Vagina (tissue), 2 donors: ENCODE data around the gene CSNK1D. TPM values are rescaled to one million over a fixed set of nuclear protein-coding genes. Genes with fewer than 3 reads are reported as not detected.

Experiments
- DNase-seq, 2 donors: peaks; one replicate each; pipeline ENCODE4 v3.0.0-alpha.2; 2017; ENCODE audit errors: extremely low spot score in 2 of 2
- H3K27ac ChIP-seq: fragments of 200-600 bp; sonication (generic); one replicate; pipeline ENCODE4 v1.5.1; 2019
- H3K27me3 ChIP-seq: fragments of 200-600 bp; sonication (generic); one replicate; pipeline ENCODE4 v1.5.1; 2019
- H3K36me3 ChIP-seq, 2 donors: fragments of 200-600 bp; sonication (generic); one replicate each; pipeline ENCODE4 v1.5.1; 2017 to 2019
- H3K4me1 ChIP-seq: fragments of 200-600 bp; sonication (generic); one replicate; pipeline ENCODE4 v1.5.1; 2019
- H3K4me3 ChIP-seq, 2 donors: fragments of 200-600 bp; sonication (generic); 1 replicate in 1 of 2; 2 replicates in 1 of 2; pipeline ENCODE4 v1.5.1; 2016 to 2019
- H3K9me3 ChIP-seq: fragments of 200-600 bp; sonication (generic); one replicate; pipeline ENCODE4 v1.5.1; 2019
- CTCF ChIP-seq, 3 experiments: fragments of 450-650 bp in 2 of 3; fragments of 200-600 bp in 1 of 3; sonication (generic) in 1 of 3; IDR thresholded peaks; one replicate each; pipeline ENCODE4 v1.5.1; 2017 to 2019; ENCODE audit warnings: antibody characterized with exemption in 3 of 3, mild to moderate bottlenecking in 2 of 3, moderate library complexity in 2 of 3
- POLR2A ChIP-seq, 2 donors: fragments of 450-650 bp; IDR thresholded peaks; one replicate each; pipeline ENCODE4 v1.6.1; 2017; ENCODE audit warnings: antibody characterized with exemption in 2 of 2, mild to moderate bottlenecking in 2 of 2, moderate library complexity in 2 of 2
- POLR2AphosphoS5 ChIP-seq, 2 donors: sonication (generic); formaldehyde crosslinking; IDR thresholded peaks; one replicate each; pipeline ENCODE4 v1.9.0; 2017; ENCODE audit warnings: antibody characterized with exemption in 2 of 2, mild to moderate bottlenecking in 2 of 2, low read depth in 1 of 2; ENCODE audit not compliant: insufficient read depth in 1 of 2
- intact Hi-C: fragments of 100-400 bp; cut with DNase I; formaldehyde crosslinking; loops from one replicate; pipeline ENCODE4 v1.15.1; 2023
- total RNA-seq: library from RNA; depleted of rRNA; stranded (reverse); fragments of >200 nt; gene quantifications from one replicate; pipeline ENCODE4 v1.2.3, GENCODE V29; 2016

The CSNK1D gene
- total RNA-seq, 1 donor from 2014 or later: 67.8 TPM

DNA sequence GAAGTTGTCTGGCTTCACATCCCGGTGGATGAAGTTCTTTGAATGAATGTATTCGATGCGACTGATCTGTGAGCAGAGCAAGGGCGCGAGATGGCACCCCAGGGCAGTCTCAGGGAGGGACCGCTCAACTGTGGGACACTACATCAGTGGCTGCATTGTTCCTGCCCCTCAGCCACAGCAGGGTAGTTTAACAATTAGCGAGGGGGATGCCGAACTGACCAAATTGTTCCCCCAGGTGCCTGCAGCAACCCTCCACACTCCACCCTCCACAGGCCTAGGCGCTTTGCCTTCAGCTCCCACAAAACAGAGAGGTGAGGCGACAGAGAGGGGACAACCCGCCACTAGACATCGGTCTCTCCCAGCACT lies 20.3 kb downstream of the CSNK1D start:
- Histone ChIP-seq H3K4me1 (peaks cover 1% of the 10 kb centered on the region), H3K27ac (no peak overlapping the region), H3K9me3 (no peaks in the 10 kb centered on the region), H3K4me3 (no peak overlapping the region), H3K36me3 (peaks cover 0 to 85% of the 10 kb centered on the region in 2 donors), H3K27me3 (no peaks in the 10 kb centered on the region)
- TF ChIP-seq CTCF (IDR thresholded peaks at IDR 0.05) (no peak), POLR2A (IDR thresholded peaks at IDR 0.05) (no peak), POLR2AphosphoS5 (IDR thresholded peaks at IDR 0.05; ENCODE audit: insufficient read depth in 1 of 2, low read depth in 1 of 2) (no peak)
- intact Hi-C loops: no loop called here
- no peak for DNase-seq

GRCh38 chr17:82252511-82253178 lies 20.9 kb downstream of the CSNK1D start:
- Histone ChIP-seq H3K4me3 (no peak overlapping the region), H3K27me3 (no peaks in the 10 kb centered on the region), H3K36me3 (peaks cover 0 to 86% of the 10 kb centered on the region in 2 donors), H3K27ac (no peak overlapping the region), H3K9me3 (no peaks in the 10 kb centered on the region), H3K4me1 (peaks cover 6% of the 10 kb centered on the region)
- no peak for DNase-seq
- no peak for TF ChIP-seq POLR2AphosphoS5 (IDR thresholded peaks at IDR 0.05; ENCODE audit: insufficient read depth in 1 of 2, low read depth in 1 of 2)
- TF ChIP-seq POLR2A (IDR thresholded peaks at IDR 0.05): no peak
- TF ChIP-seq CTCF (IDR thresholded peaks at IDR 0.05): no peak
- intact Hi-C loops: no loop called here

DNA sequence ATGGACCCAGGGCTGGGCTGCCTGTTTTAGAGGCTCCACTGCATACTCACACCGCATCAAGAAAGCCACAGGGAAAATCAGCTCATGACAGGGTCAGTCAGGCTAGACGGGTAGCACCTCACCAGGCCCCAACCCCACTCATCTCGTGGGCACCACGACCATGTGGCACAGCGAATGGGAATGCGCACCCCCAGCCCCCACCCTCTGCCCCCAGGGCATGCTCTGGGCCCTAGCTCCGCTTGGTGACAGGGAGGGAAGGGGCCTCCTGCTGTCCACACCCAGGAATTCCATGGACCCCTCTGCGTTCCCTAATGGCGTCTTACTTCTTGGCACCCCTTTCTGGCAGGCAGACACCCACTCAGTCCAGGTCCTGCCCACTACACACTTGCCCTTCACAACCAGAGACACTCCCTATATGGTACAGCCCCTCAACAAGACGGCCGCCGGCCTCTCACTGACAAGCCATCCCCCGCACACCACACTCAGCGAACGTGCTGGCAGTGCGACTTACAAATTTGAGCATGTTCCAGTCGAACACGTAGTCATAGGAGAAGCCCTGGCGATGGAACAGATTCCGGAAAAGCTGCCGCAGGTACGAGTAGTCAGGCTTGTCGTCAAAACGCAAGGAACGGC lies 22.5 kb downstream of the CSNK1D start:
- peaks cover 23% of the 10 kb centered on the region for H3K4me1 ChIP-seq

GRCh38 chr17:82249896-82250581 lies 23.5 kb downstream of the CSNK1D start:
- TF ChIP-seq CTCF (IDR thresholded peaks at IDR 0.05) (no peak), POLR2AphosphoS5 (IDR thresholded peaks at IDR 0.05; ENCODE audit: insufficient read depth in 1 of 2, low read depth in 1 of 2) (no peak), POLR2A (IDR thresholded peaks at IDR 0.05) (no peak)
- Histone ChIP-seq H3K9me3 (no peaks in the 10 kb centered on the region), H3K27ac (no peak overlapping the region), H3K36me3 (peaks cover 0 to 89% of the 10 kb centered on the region in 2 donors), H3K4me1 (peaks cover 32% of the 10 kb centered on the region), H3K27me3 (no peaks in the 10 kb centered on the region), H3K4me3 (no peak overlapping the region)
- intact Hi-C loops: no loop called here
- no peak for DNase-seq

More for the DNA sequence above, 22.5 kb downstream of the CSNK1D start:
- no peaks in the 10 kb centered on the region for H3K27me3 ChIP-seq
- intact Hi-C loops: no loop called here
- no peaks in the 10 kb centered on the region for H3K9me3 ChIP-seq
- no peak for DNase-seq
- H3K36me3 ChIP-seq: peaks cover 0 to 89% of the 10 kb centered on the region in 2 donors
- no peak overlapping the region for H3K4me3 ChIP-seq
- no peak overlapping the region for H3K27ac ChIP-seq
- no peak for TF ChIP-seq POLR2A (IDR thresholded peaks at IDR 0.05)
- no peak for TF ChIP-seq CTCF (IDR thresholded peaks at IDR 0.05)
- TF ChIP-seq POLR2AphosphoS5 (IDR thresholded peaks at IDR 0.05; ENCODE audit: insufficient read depth in 1 of 2, low read depth in 1 of 2): no peak
